ENCODE measurements around the gene DIDO1.
"Not testable (repeated sequence)": the region's sequence is repeated elsewhere in the genome, so short reads cannot be mapped to it uniquely, and the experiment has no call there.

Gene DIDO1

GRCh38 chr20:62925420-62926228 is 681 bp downstream of the DIDO1 start:
- no peak for DNase-seq

- no peak for DNase-seq
Measured at GRCh38 chr20:62925076-62925419, 1.3 kb downstream of the DIDO1 start.

DNA sequence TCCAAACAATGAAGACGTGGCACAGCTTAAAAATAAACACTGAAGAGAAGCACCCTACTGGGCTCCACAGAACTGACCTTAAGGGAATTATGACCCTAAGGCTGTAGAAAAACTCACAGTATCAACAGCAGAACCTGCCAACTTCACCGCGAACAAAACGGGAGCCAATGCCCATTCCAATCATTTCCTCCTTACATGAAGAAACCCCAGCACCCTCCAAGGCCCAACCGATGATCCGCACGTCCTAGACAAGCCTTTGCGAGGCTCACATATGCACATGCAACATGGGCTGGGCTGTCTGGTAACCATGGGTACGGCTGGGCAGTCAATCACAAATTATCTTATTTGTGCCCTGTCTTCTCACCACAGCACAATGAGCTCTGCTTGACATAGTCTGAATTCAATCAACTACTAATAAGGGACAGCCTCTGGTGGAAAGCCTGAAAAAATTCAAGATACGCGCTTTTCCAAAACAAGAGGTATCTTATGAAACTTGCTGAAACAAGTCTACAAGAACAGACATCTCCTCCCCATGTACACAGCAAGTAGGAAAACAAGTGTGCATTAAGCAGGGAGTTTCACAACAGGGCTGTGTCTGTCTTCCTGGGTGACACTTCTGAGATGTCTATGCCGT is 1.7 kb downstream of the DIDO1 start:
- DNase-seq, result no peak

DNA sequence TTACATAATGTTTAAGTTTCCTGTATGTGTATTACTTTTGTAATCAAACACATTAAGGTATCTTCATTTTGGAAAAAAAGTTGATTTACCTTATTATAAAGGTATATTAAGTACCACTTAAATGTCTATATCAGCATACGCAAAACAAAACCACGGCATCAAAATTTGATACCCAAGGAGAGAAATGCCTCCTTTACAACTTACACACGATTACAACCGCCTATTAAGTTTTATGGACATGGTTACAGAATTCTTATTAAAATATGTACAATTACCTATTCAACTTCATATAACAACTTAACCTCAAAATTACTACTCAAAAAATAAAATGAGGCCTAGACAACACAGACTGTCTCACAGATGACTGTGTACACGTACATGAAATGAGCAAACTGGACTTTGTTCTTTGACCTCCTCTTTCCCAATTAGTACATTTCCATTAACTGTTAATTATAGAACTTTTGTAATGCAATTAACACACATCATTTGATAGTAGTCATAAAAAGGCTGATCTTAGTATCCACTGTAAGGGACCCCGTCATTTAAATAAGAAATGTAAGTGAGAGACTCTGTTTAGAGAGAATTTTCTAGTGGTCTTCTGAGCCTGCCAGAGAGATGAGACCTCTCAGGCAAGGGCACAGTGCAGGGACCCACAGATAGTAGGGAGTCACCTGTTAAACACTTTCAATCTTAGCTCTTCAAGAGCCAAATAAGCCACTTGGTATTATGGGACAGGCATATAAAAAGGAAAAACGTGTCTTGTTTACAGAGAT is 2.5 kb downstream of the DIDO1 start:
- no peak for DNase-seq

DNA sequence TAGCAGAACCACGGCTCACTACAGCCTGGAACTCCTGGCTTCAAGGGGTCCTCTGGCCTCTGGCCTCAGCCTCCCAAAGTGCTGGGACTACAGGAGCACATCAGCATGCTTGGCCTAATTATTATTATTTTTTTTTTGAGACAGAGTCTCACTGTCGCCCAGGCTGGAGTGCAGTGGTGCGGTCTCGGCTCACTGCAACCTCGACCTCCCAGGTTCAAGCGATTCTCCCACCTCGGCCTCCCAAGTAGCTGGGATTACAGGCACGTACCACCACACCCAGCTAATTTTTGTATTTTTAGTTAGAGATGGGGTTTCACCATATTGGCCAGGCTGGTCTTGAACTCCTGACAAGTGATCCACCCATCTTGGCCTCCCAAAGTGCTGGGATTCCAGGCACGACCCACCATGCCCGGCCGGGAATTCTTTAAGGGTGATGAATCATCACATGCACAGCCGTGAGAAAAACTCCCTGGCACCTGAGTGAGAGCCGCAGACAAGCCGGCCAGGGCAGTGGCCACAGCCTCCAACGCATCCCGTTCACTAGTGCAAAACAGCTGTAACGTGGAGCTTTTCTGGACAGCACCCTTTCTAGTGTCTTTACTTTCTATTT is 3.1 kb downstream of the DIDO1 start:
- not testable (repeated sequence) for DNase-seq

- DNase-seq, result no peak
Measured at GRCh38 chr20:62922451-62922921, 3.8 kb downstream of the DIDO1 start.

DNA sequence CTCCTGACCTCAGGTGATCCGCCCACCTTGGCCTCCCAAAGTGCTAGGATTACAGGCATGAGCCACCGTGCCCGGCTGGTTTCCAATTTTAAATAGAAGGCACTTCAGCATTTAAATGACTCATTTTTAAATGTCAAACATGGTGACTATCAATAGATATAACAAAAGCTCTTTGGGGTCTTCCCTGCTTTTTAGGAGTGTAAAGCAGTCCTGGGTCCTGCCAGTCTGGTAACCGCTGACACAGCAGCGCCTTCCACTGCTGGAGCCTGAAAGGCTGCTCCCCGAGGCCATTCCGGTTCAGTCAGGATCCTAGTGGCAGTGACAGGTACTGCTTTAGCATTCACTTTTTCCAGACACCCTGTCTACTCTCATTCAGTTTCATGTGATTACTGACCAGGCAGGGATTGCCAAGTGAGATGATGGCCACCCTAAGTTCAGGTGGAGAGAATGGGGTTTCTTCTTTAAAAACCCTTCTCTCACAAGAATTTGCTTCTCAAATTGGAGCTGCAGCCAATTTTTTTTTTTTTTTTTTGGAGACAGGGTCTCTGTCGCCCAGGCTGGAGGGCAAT is 5.1 kb downstream of the DIDO1 start:
- DNase-seq, result no peak

DNA sequence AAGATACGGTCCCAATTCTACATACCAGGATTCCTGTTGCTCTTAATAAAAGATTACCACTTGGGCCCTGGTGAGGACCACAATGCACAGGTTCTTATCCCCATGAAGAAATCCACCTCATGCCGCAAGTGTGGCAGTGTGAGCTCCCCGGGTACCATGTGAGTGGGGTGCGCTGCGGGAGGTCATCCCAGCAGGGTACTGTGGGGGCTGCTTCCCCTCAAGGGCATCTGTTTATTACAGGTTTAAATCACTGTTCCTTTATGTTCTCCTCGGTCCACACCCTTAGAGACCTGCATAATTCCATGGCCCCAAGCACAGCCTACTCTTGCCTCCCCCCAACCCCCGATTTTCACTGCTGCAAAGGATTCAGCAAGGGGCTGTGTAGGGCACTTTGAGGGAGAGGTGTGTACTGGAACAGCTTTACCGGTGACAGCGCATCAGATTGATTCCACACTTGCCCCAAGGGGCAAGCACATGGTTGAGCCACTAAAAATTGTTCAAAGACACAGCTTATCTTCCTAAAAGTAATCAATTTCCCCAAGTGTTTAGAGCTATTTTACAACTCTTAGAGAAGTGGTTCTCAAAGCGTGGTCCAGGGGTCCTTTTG is 6.2 kb downstream of the DIDO1 start:
- DNase-seq, result no peak

- no peak for DNase-seq
Measured at GRCh38 chr20:62918831-62919230, 7.5 kb downstream of the DIDO1 start.

GRCh38 chr20:62918147-62918546 is 8.2 kb downstream of the DIDO1 start:
- DNase-seq, result no peak

- DNase-seq, result no peak
Measured at GRCh38 chr20:62917720-62918119, 8.6 kb downstream of the DIDO1 start.

DNA sequence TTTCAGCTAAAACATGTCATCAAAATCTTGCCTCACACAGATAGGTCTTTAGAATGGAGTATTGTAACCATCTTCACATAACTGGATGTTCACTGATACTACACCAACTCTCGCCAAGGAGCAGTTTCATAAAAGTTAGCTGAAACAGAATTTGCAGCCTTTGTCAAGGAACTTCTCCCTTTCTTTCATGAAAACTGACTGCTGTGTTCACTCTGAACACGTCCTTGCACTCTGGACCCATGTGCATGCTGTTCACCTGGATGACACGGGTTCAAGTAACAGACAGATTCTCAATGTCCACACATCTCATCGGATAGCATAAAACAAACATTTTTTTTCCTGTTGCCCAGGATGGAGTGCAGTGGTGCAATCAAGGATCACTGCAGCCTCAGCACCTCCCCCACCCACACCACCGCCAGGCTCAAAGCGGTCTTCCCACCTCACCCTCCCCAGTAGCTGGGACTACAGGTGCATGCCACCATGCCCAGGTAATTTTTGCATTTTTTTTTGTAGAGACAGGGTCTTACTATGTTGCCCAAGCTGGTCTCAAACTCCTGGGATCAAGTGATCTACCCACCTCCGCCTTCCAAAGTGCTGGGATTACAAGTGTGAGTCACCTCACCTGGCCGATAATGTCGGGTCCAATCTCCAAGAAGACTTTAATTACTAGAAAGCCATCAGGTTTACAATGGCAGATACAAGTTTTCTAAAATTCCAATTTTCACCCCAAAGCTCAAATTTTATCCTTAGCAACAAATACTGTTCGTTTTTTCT is 9.4 kb downstream of the DIDO1 start:
- DNase-seq, result no peak

- DNase-seq, result no peak
Measured at GRCh38 chr20:62914970-62915457, 11.3 kb downstream of the DIDO1 start.

DNA sequence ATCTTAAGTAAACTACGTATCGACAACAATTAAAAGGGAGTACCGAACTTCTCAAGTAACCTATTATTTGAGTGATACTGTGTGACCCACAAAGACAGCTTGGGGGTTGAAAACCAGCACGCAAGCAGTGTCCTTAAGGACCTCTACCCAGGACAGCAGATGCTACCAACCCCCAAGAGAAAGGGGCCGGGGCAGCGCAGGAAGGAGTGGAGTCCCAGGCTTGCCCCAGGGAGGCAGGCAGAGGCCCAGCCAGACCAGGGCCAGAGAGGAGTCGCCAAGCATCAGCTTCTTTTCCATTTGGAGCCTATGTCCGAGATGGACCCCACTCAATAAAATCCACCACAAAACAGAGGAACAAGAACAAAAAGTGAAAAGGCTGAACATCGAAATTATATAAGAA is 11.9 kb downstream of the DIDO1 start:
- no peak for DNase-seq

GRCh38 chr20:62913043-62913630 is 13.2 kb downstream of the DIDO1 start:
- DNase-seq, result no peak

- no peak for DNase-seq
Measured at GRCh38 chr20:62911701-62912280, 14.5 kb downstream of the DIDO1 start.

DNA sequence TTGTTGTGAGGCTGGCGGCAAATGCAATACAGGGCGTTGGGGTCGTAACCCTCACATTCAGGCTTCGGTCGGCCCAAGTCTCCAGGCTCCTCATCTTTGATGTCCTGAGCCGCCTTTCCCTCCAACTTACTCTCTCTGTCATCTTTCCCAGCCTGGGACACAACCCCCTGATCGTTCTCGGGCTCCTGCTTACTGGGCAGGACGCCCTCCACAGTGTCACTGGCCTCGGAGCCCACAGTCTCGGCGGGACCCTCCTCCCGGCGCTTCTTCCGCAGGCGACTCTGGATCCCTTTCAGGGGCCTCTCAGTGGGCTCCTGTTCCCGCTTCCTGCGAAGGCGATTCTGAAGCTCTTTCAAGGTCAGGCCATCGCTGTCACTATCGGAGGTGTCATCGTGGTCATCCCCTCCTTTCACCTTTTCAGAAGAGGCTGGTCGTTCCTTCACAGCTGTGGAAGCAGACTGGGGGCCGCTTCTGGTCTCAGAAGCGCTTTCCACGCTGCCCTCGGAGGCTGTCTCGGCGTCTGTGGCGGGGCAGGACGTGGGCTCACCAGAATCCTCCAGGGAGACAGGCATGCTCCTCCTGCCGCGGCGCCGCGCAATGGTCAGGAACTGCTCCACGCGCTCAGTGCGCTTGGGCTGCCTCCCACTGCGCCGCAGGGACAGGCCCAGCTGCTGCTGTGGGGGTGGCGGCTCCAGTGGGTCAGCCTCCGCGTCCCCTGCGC is 15.4 kb downstream of the DIDO1 start:
- no peak for DNase-seq

DNA sequence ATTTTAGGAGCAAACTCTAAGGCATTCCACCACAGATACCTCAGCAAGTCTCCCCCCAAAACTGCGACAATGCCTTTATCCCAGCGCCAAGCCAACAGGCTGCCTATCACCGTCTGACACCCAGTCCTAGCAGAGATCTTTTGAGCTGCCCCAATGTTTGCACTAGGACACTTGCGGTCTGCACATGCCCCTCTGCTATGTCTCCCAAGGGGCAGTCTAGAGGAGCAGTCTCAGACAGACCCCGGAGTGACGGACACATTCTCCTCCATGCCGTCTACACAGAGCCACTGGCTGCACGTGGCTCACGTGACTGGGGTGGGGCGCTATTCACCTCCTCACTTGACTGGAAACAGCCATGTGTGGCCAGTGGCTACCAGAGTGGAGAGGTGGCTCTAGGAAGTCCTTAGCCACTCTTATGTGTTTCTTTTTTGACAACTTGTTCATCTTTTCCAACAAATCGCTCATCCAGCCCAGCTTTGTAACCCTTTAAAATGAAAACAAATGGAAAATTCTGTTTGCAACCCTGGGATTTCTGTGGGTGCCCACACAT is 16.0 kb downstream of the DIDO1 start:
- no peak for DNase-seq

DNA sequence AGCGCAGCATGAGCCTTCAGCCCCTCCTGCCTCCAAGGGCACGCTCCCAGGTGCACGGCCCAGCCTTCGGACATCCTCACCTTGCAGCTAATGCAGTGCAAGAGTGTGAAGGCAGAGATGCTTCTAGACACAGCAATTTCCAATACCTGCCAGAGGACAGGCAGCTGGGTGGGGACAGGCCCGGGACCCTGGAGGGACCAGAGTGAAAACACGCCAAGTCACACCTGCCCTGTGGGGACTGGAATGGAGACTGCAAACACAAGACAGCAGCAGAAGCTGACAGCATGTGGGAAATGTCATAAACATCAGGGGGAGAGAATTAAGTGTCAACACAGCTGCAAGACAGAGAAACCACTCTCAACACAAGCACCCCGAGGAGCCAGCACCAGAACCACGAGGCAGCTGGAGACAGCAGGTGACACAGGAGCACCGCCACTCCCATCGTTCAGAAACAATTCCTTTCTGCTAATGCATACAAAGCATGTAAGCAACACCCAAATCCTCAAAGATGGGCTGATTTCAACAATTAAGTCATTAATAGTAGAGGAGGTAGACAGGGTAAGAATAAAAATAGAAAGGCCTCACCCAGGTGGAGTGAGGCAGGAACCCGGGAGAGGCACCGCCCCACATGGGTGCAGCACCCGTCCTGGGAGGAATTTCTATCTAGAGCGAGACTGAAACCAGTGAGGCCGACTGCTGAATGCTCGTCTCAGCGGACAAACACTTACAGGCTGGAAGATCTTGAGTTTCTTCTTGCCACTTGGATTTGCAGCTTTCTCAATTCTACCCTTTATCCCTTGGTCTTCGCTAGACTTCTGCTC is 17.1 kb downstream of the DIDO1 start:
- DNase-seq, result no peak
